WERI-Rb-1 (cell line): ENCODE results near the gene SENP6.
"Not testable (repeated sequence)": the region's sequence is repeated elsewhere in the genome, so short reads cannot be mapped to it uniquely, and the experiment has no call there.

ENCODE experiments used
- DNase-seq: peaks from one replicate; pipeline ENCODE4 v3.0.0-alpha.2; 2020
- H3K27ac ChIP-seq: fragments of 250-450 bp; sonication (Bioruptor Pico); 2 replicates; pipeline ENCODE4 v1.5.1; 2020; ENCODE audit warnings: mild to moderate bottlenecking, moderate library complexity
- H3K27me3 ChIP-seq: fragments of 250-450 bp; sonication (Bioruptor Pico); 2 replicates; pipeline ENCODE4 v1.5.1; 2021; ENCODE audit warnings: mild to moderate bottlenecking, low read depth, moderate library complexity; ENCODE audit not compliant: insufficient read depth, severe bottlenecking
- H3K36me3 ChIP-seq: fragments of 250-450 bp; sonication (Bioruptor Pico); 2 replicates; pipeline ENCODE4 v1.5.1; 2020; ENCODE audit warnings: mild to moderate bottlenecking, moderate library complexity
- H3K4me3 ChIP-seq: 2 replicates; pipeline ENCODE4 v1.5.1; 2011; ENCODE audit warnings: low read depth, mild to moderate bottlenecking, control low read depth, low read length
- H3K9me3 ChIP-seq: fragments of 250-450 bp; sonication (Bioruptor Pico); 2 replicates; pipeline ENCODE4 v1.5.1; 2021; ENCODE audit warnings: mild to moderate bottlenecking, moderate library complexity; ENCODE audit not compliant: severe bottlenecking
- CTCF ChIP-seq: IDR thresholded peaks from 2 replicates; pipeline ENCODE4 v1.5.1; 2011; ENCODE audit warnings: low read depth, mild to moderate bottlenecking, control low read depth, inconsistent platforms, low read length

Gene SENP6

DNA sequence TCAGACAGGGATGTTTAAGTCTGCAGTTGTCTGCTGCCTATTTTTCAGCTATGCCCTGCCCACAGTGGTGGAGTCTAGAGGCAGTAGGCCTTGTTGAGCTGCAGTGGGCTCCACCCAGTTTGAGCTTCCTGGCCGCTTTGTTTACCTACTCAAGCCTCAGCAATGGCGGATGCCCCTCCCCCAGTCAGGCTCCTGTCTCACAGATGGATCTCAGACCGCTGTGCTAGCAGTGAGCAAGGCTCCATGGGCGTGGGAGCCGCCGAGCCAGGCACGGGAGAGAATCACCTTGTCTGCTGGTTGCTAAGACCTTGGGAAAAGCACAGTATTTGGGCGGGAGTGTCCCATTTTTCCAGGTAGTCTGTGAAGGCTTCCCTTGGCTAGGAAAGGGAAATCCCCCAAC is 86.3 kb downstream of the SENP6 start:
- DNase-seq, H3K27me3 ChIP-seq, H3K9me3 ChIP-seq, H3K4me3 ChIP-seq, H3K36me3 ChIP-seq, H3K27ac ChIP-seq: not testable (repeated sequence)

GRCh38 chr6:75689576-75689975 is 87.9 kb downstream of the SENP6 start:
- no peak for TF ChIP-seq CTCF
- DNase-seq = no peak
- Histone ChIP-seq H3K36me3 (peaks cover 19% of the 10 kb centered on the region), H3K9me3 (no peaks in the 10 kb centered on the region), H3K27me3 (no peaks in the 10 kb centered on the region), H3K27ac (no peak overlapping the region), H3K4me3 (no peak overlapping the region)

- DNase-seq = no peak
- H3K4me3 ChIP-seq = no peak overlapping the region
- H3K27me3 ChIP-seq = no peaks in the 10 kb centered on the region
- H3K9me3 ChIP-seq = no peaks in the 10 kb centered on the region
- H3K36me3 ChIP-seq = peaks cover 26% of the 10 kb centered on the region
- TF ChIP-seq CTCF = no peak
- no peak overlapping the region for H3K27ac ChIP-seq
These were observed 89.3 kb downstream of the SENP6 start for GRCh38 chr6:75691012-75691411.

DNA sequence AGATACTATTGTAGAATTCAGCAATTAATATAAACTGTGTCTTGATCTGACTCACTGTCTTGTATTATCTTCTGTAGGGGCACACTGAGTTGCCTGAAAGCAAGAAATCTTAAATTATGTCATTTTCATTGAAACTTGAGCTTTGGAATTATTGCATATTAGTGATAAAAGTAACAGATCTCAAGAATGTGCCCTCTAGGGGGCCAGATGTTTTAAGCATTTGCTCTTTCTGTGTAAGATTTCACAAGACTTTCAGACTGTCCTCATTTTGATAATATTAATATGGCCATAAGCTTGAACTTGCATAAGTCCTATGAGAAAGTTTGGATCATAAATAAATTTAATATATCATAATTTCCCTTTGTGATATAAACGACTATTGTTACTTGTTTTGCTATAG is 91.9 kb downstream of the SENP6 start:
- Histone ChIP-seq H3K36me3 (peaks cover 42% of the 10 kb centered on the region), H3K27me3 (no peaks in the 10 kb centered on the region), H3K9me3 (no peaks in the 10 kb centered on the region), H3K27ac (no peak overlapping the region), H3K4me3 (no peak overlapping the region)
- no peak for DNase-seq
- no peak for TF ChIP-seq CTCF

DNA sequence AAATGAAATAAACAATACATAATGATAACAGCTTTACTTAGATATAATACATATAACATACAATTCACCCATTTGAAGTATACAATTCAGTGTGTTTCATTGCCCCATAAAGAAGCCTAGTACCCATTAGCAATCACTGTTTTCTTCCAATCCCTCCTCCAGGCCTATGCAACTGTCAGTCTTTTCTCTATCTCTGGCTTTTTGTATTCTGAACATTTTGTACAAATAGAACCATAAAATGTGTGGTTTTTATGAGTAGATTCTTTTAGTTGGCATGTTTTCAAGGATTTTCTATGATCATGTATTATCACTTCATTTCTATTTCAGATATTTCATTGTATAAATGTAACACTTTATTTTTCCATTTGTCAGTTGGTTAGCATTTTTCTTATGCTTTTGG is 92.7 kb downstream of the SENP6 start:
- H3K4me3 ChIP-seq = no peak overlapping the region
- no peak overlapping the region for H3K27ac ChIP-seq
- no peak for TF ChIP-seq CTCF
- H3K9me3 ChIP-seq = no peaks in the 10 kb centered on the region
- no peaks in the 10 kb centered on the region for H3K27me3 ChIP-seq
- DNase-seq = no peak
- peaks cover 39% of the 10 kb centered on the region for H3K36me3 ChIP-seq

DNA sequence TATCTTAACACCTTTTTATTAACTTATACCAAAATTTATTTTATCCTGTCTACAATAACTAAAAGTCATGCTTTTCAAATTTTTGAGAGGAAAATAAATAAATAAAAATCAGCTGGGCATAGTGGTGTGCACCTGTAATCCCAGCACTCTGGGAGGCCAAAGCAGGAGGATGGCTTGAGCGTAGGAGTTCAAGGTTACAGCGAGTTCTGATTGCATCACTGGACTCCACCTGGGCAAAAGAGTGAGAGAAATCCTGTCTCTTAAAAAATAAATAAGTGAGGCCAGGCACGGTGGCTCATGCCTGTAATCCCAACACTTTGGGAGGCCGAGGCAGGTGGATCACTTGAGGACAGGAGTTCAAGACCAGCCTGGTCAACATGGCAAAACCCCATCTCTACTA is 106.7 kb downstream of the SENP6 start:
- H3K36me3 ChIP-seq = peaks cover 41% of the 10 kb centered on the region
- H3K9me3 ChIP-seq, H3K4me3 ChIP-seq, H3K27ac ChIP-seq, DNase-seq, H3K27me3 ChIP-seq: not testable (repeated sequence)

DNA sequence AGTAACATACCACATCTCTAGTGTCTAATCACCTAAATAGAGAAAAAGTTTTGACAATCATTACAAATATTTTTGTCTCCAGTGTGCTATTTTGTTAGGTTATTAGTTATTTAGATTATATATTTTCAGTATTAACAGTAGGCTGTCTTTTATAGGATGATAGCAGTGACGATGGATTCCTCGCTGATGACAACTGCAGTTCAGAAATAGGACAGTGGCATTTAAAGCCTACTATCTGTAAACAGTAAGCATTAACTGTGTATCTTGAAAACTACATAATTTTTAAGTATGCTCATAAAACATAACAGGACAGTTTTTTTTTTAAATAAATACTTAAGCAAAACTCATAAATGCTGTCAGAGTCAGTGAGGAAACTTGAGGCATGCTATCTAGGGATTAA is 109.5 kb downstream of the SENP6 start:
- TF ChIP-seq CTCF = no peak
- no peak for DNase-seq
- no peak overlapping the region for H3K4me3 ChIP-seq
- H3K9me3 ChIP-seq = no peaks in the 10 kb centered on the region
- no peak overlapping the region for H3K27ac ChIP-seq
- H3K36me3 ChIP-seq = peaks cover 49% of the 10 kb centered on the region
- H3K27me3 ChIP-seq = no peaks in the 10 kb centered on the region
